HepG2 (cell line): ENCODE measurements around the gene SPG7. TPM values are rescaled to one million over a fixed set of nuclear protein-coding genes. Genes with fewer than 3 reads are reported as not detected.
"Not testable (repeated sequence)": the region's sequence is repeated elsewhere in the genome, so short reads cannot be mapped to it uniquely, and the experiment has no call there.

ENCODE experiments used
- ATAC-seq: fragments of 200-7000 bp; cut with Tn5 transposase; 3 replicates; pipeline ENCODE4 v1.9.1; 2020; ENCODE audit warnings: mild to moderate bottlenecking, moderate library complexity
- BruUV-seq: library from RNA; stranded (reverse); fragments of 400-500 nt; replicated peaks from 2 replicates; lab custom pipeline; 2021; lab: Mats Ljungman, UMichigan
- CTCF ChIA-PET: fragments of 300-600 bp; formaldehyde crosslinking; extraction: SDS; loops from one replicate; lab custom pipeline; 2021; ENCODE audit warnings: low total read pairs, inconsistent platforms, low intra/inter-chr PET ratio; lab: Yijun Ruan, JAX
- POLR2A ChIA-PET: fragments of 350-600 bp; sonication (Branson Sonifier 250); formaldehyde crosslinking; loops from one replicate; lab custom pipeline; 2020; ENCODE audit warnings: antibody characterized with exemption, inconsistent platforms; lab: Yijun Ruan, JAX
- DNase-seq: peaks from one replicate; pipeline ENCODE4 v3.0.0-alpha.2; 2015; ENCODE audit warnings: low spot score
- FAIRE-seq: peaks from 3 replicates; lab custom pipeline; 2011; peaks lifted over from hg19 to GRCh38; lab: Jason Lieb, UNC
- H2AFZ ChIP-seq: one replicate; pipeline ENCODE4 v1.6.1; 2011; ENCODE audit warnings: low read length, inconsistent platforms
- H3K27ac ChIP-seq: fragments of 300-600 bp; 3 replicates; pipeline ENCODE4 v1.8.0; 2011; ENCODE audit warnings: mixed run types, mild to moderate bottlenecking, mixed read lengths, low read length, inconsistent platforms; ENCODE audit not compliant: insufficient read depth; ENCODE audit errors: extremely low read length
- H3K27me3 ChIP-seq, 2 experiments: fragments of 200-600 bp in 1 of 2; 2 replicates in 1 of 2; 3 replicates in 1 of 2; pipeline versions ENCODE4 v1.6.0 to v1.8.0; 2011; ENCODE audit warnings: low read length in 2 of 2, mild to moderate bottlenecking in 2 of 2, moderate library complexity in 2 of 2, inconsistent platforms in 1 of 2; ENCODE audit not compliant: insufficient read depth in 2 of 2, control insufficient read depth in 1 of 2
- H3K36me3 ChIP-seq, 2 experiments: fragments of 200-600 bp in 1 of 2; replicated peaks in 1 of 2; 2 replicates in 1 of 2; 3 replicates in 1 of 2; pipeline versions ENCODE4 v1.5.1 to v1.8.0; 2011; ENCODE audit warnings: low read length in 2 of 2, inconsistent platforms in 1 of 2; ENCODE audit not compliant: insufficient read depth in 2 of 2, control insufficient read depth in 1 of 2
- H3K4me1 ChIP-seq: 2 replicates; pipeline ENCODE4 v1.5.1; 2012; ENCODE audit warnings: low read length, inconsistent platforms; ENCODE audit not compliant: insufficient read depth
- H3K4me2 ChIP-seq: 2 replicates; pipeline ENCODE4 v1.6.0; 2011; ENCODE audit warnings: low read depth, low read length, inconsistent platforms
- H3K4me3 ChIP-seq, 3 experiments: fragments of 200-600 bp in 1 of 3; sonication (generic), shearing (Covaris generic) in 1 of 3; replicated peaks in 1 of 3; 2 replicates each; pipeline ENCODE4 v1.5.1; 2011 to 2016; ENCODE audit warnings: low read length in 3 of 3, inconsistent platforms in 2 of 3, low read depth in 2 of 3, mild to moderate bottlenecking in 2 of 3, control low read depth in 1 of 3, mixed read lengths in 1 of 3; ENCODE audit not compliant: insufficient read depth in 1 of 3
- H3K79me2 ChIP-seq: one replicate; pipeline ENCODE4 v1.6.1; 2011; ENCODE audit warnings: low read length, inconsistent platforms; ENCODE audit not compliant: insufficient read depth
- H3K9ac ChIP-seq: 2 replicates; pipeline ENCODE4 v1.6.0; 2011; ENCODE audit warnings: mild to moderate bottlenecking, low read depth, low read length, inconsistent platforms; ENCODE audit not compliant: insufficient read depth
- H3K9me3 ChIP-seq: 2 replicates; pipeline ENCODE4 v1.5.1; 2012; ENCODE audit warnings: mild to moderate bottlenecking, low read length
- H4K20me1 ChIP-seq: 2 replicates; pipeline ENCODE4 v1.6.0; 2011; ENCODE audit warnings: inconsistent platforms, mild to moderate bottlenecking, low read length, moderate library complexity; ENCODE audit not compliant: insufficient read depth
- CREBL2 ChIP-seq: sonication (generic); formaldehyde crosslinking; IDR thresholded peaks from 2 replicates; pipeline ENCODE4 v1.8.1; 2023; ENCODE audit warnings: missing genetic modification reagents, mild to moderate bottlenecking, borderline replicate concordance
- GABPB1 ChIP-seq: IDR thresholded peaks from 2 replicates; pipeline ENCODE4 v1.6.1; 2016; ENCODE audit warnings: mild to moderate bottlenecking, missing genetic modification reagents, moderate library complexity, missing compliant biosample characterization
- HNRNPH1 ChIP-seq: fragments of 200-400 bp; formaldehyde crosslinking; optimal IDR thresholded peaks from 2 replicates; pipeline ENCODE3; 2017; ENCODE audit warnings: mild to moderate bottlenecking, low read depth, low read length
- HNRNPK ChIP-seq: fragments of 200-400 bp; formaldehyde crosslinking; IDR thresholded peaks from 2 replicates; pipeline ENCODE4 v1.6.1; 2018; ENCODE audit warnings: low read length, low read depth, moderate library complexity, mild to moderate bottlenecking; ENCODE audit not compliant: poor library complexity, severe bottlenecking
- KDM2A ChIP-seq: sonication (generic); formaldehyde crosslinking; IDR thresholded peaks from 2 replicates; pipeline ENCODE4 v1.4.0; 2020; ENCODE audit warnings: low read depth, missing genetic modification reagents, borderline replicate concordance
- MNT ChIP-seq: fragments of 450-650 bp; IDR thresholded peaks from 2 replicates; pipeline ENCODE4 v1.6.1; 2016
- SP1 ChIP-seq, 2 experiments: fragments of 450-650 bp in 1 of 2; sonication (generic) in 1 of 2; formaldehyde crosslinking in 1 of 2; IDR thresholded peaks; 2 replicates each; pipeline versions ENCODE4 v1.4.0 to v1.6.1; 2016 to 2020; ENCODE audit warnings: missing genetic modification reagents in 1 of 2
- ZBTB14 ChIP-seq: sonication (generic); formaldehyde crosslinking; IDR thresholded peaks from 2 replicates; pipeline ENCODE4 v1.4.0; 2020; ENCODE audit warnings: missing genetic modification reagents
- ZBTB38 ChIP-seq: sonication (generic); formaldehyde crosslinking; IDR thresholded peaks from 2 replicates; pipeline ENCODE4 v1.5.1; 2020; ENCODE audit warnings: mild to moderate bottlenecking, missing genetic modification reagents
- ZNF44 ChIP-seq: sonication (generic); formaldehyde crosslinking; IDR thresholded peaks from 2 replicates; pipeline ENCODE4 v1.5.1; 2020; ENCODE audit warnings: mild to moderate bottlenecking, missing genetic modification reagents
- ZNF513 ChIP-seq: sonication (generic); formaldehyde crosslinking; conservative IDR thresholded peaks from 2 replicates; pipeline ENCODE4 v1.5.0; 2020; ENCODE audit warnings: missing genetic modification reagents
- ZNF784 ChIP-seq: sonication (generic); formaldehyde crosslinking; IDR thresholded peaks from 2 replicates; pipeline ENCODE4 v1.5.1; 2020; ENCODE audit warnings: missing genetic modification reagents, mild to moderate bottlenecking, borderline replicate concordance
- WGBS: methylation state at CpG from one replicate; pipeline ENCODE4 v1.1.6; 2017; ENCODE audit warnings: low lambda C conversion rate; 5-methylcytosine and 5-hydroxymethylcytosine counted together
- in situ Hi-C: cut with HindIII; loops from 2 replicates; pipeline ENCODE4 v1.10.0; 2017; ENCODE audit warnings: low pct_unique_long_range_greater_than_20kb; ENCODE audit not compliant: extremely low pct_ligation_motif_present
- intact Hi-C: fragments of 100-400 bp; cut with micrococcal nuclease; formaldehyde crosslinking; loops from one replicate; pipeline ENCODE4 v1.10.0; 2022; ENCODE audit not compliant: unreplicated experiment
- polyA plus RNA-seq, 8 experiments: library from polyadenylated mRNA; depleted of rRNA in 3 of 8; stranded (reverse) in 7 of 8; unstranded in 1 of 8; fragments of >200 nt; fragmentation: Illumina TruSeq in 4 of 8; extraction: Trizol in 4 of 8; gene quantifications; 2 replicates each; pipeline versions ENCODE4 v1.2.1 to v1.2.3, GENCODE V29; 2011 to 2016; ENCODE audit warnings: low read depth in 4 of 8, missing spikeins in 1 of 8, mixed read lengths in 1 of 8; ENCODE audit not compliant: insufficient read depth in 1 of 8
- total RNA-seq, 5 experiments: library from RNA; depleted of rRNA; stranded (reverse); fragments of >200 nt; fragmentation: Illumina TruSeq; extraction: Trizol; gene quantifications; 2 replicates each; pipeline ENCODE4 v1.2.3, GENCODE V29; 2016; ENCODE audit warnings: low read depth in 1 of 5

SPG7 gene
- total and polyA plus RNA-seq, 2 of the 13 experiments (the other 11 are each of a cell fraction or from before 2014, with no cell fraction given), result 66.0 to 136 TPM

GRCh38 chr16:89586853-89587252 lies 78.7 kb downstream of the SPG7 start:
- H3K36me3 ChIP-seq, result no peaks in the 10 kb centered on the region
- in situ Hi-C loops (no loop called here), intact Hi-C loops (no loop called here)
- H3K9me3 ChIP-seq, result no peaks in the 10 kb centered on the region
- no peak overlapping the region for H3K27ac ChIP-seq
- ChIA-PET CTCF (no interaction called here), POLR2A (no interaction called here)
- DNase-seq (no peak), ATAC-seq (no peak; the same call in 2 of the 3 replicates), FAIRE-seq (no peak)
- H3K4me3 ChIP-seq, result no peak overlapping the region; a peak in 1 of 6 replicates
- H3K4me2 ChIP-seq, result peak overlapping the region; percentile 33; the same call in 1 of the 2 replicates
- WGBS, result 23% methylated on average over 16 of the region's 25 CpGs
- no peaks in the 10 kb centered on the region for H4K20me1 ChIP-seq
- peaks cover 50% of the 10 kb centered on the region for H3K4me1 ChIP-seq
- H2AFZ ChIP-seq, result no peak overlapping the region
- TF ChIP-seq ZNF44 (CRISPR knock-in tag), result no peak
- no peak for TF ChIP-seq SP1 (IDR thresholded peaks at IDR 0.05)
- 0 out of 2 replicates have a peak, but pooled peaks have one; percentile 32 for TF ChIP-seq SP1 (CRISPR knock-in tag; IDR thresholded peaks at IDR 0.05)
- TF ChIP-seq MNT, result no peak
- TF ChIP-seq ZBTB38, result 0 out of 2 replicates have a peak, but pooled peaks have one; percentile 18
- TF ChIP-seq HNRNPH1, result no peak
- peak; percentile 64 for TF ChIP-seq HNRNPK
- peak; percentile 42 for TF ChIP-seq GABPB1 (CRISPR knock-in tag)
- TF ChIP-seq ZBTB14 (CRISPR knock-in tag), result no peak
- no peak for TF ChIP-seq ZNF513 (CRISPR knock-in tag)
- TF ChIP-seq KDM2A (CRISPR knock-in tag), result 0 out of 2 replicates have a peak, but pooled peaks have one; percentile 6
- no peak for TF ChIP-seq ZNF784
- TF ChIP-seq CREBL2 (CRISPR knock-in tag), result no peak
- H3K79me2 ChIP-seq, result no peaks in the 10 kb centered on the region
- H3K27me3 ChIP-seq, result peaks cover 0 to 37% of the 10 kb centered on the region in 2 experiments; a peak in 3 of 5 replicates
- BruUV-seq, result no TSS peak
- H3K9ac ChIP-seq, result no peak overlapping the region

GRCh38 chr16:89587676-89588075 lies 79.5 kb downstream of the SPG7 start:
- in situ Hi-C loops, BruUV-seq: not testable (repeated sequence)
- 91% methylated on average over 12 of the region's 36 CpGs for WGBS

More at GRCh38 chr16:89587676-89588075, 79.5 kb downstream of the SPG7 start:
- H3K9ac ChIP-seq, H3K79me2 ChIP-seq, ATAC-seq, DNase-seq, FAIRE-seq, intact Hi-C loops, H3K9me3 ChIP-seq, H3K4me2 ChIP-seq, H4K20me1 ChIP-seq, POLR2A ChIA-PET, H3K27ac ChIP-seq, CTCF ChIA-PET, H3K4me3 ChIP-seq, H3K36me3 ChIP-seq, H2AFZ ChIP-seq: not testable (repeated sequence)
- H3K4me1 ChIP-seq, result peaks cover 41% of the 10 kb centered on the region
- H3K27me3 ChIP-seq, result peaks cover 0 to 37% of the 10 kb centered on the region in 2 experiments; a peak in 3 of 5 replicates
